T47D (cell line): ENCODE measurements around the gene NINJ2.
"Not testable (repeated sequence)": the region's sequence is repeated elsewhere in the genome, so short reads cannot be mapped to it uniquely, and the experiment has no call there.

Experiments
- DNase-seq, 2 experiments: peaks; one replicate each; pipeline versions ENCODE4 v3.0.0 to v3.0.0-alpha.2; 2011 to 2012; ENCODE audit warnings: low read depth in 1 of 2, low spot score in 1 of 2
- JUND ChIP-seq: IDR thresholded peaks from 2 replicates; pipeline ENCODE4 v1.6.1; 2012; ENCODE audit warnings: low read depth
- in situ Hi-C: cut with HindIII; loops from 2 replicates; pipeline ENCODE4 v1.10.0; 2016; ENCODE audit warnings: low sequenced_read_pairs, low pct_unique_long_range_greater_than_20kb

Gene NINJ2

GRCh38 chr12:663293-663871, at the start of gene NINJ2:
NINJ2 (minus strand) TSS chr12:663445; CDS start chr12:663360, 85 bp downstream.
- in situ Hi-C loops, result no loop called here
- TF ChIP-seq JUND, result no peak
- DNase-seq, result no peak

GRCh38 chr12:712172-712863, 49.1 kb upstream of the NINJ2 start:
- in situ Hi-C loops, result no loop called here
- DNase-seq, result no peak
- TF ChIP-seq JUND, result no peak

- no peak for DNase-seq
- in situ Hi-C loops, result no loop called here
- no peak for TF ChIP-seq JUND
Observed at GRCh38 chr12:709455-710020, 46.3 kb upstream of the NINJ2 start.

GRCh38 chr12:708084-708483, 44.8 kb upstream of the NINJ2 start:
- DNase-seq, in situ Hi-C loops: not testable (repeated sequence)

GRCh38 chr12:704516-705242, 41.4 kb upstream of the NINJ2 start:
- DNase-seq, result no peak
- TF ChIP-seq JUND, result no peak
- in situ Hi-C loops, result no loop called here

GRCh38 chr12:701896-702539, 38.8 kb upstream of the NINJ2 start:
- in situ Hi-C loops, result no loop called here
- DNase-seq, result no peak
- no peak for TF ChIP-seq JUND

GRCh38 chr12:700016-700415, 36.8 kb upstream of the NINJ2 start:
- in situ Hi-C loops, result no loop called here
- no peak for TF ChIP-seq JUND
- no peak for DNase-seq

- in situ Hi-C loops, DNase-seq: not testable (repeated sequence)
Observed at GRCh38 chr12:698222-698621, 35.0 kb upstream of the NINJ2 start.

- no peak for TF ChIP-seq JUND
- in situ Hi-C loops, result no loop called here
- no peak for DNase-seq
Observed at GRCh38 chr12:697481-697880, 34.2 kb upstream of the NINJ2 start.

GRCh38 chr12:694734-695503, 31.7 kb upstream of the NINJ2 start:
- TF ChIP-seq JUND, result no peak
- no peak for DNase-seq
- in situ Hi-C loops, result no loop called here

- no peak for TF ChIP-seq JUND
- DNase-seq, result peak in 1 of 2 experiments; percentile 23
- in situ Hi-C loops, result no loop called here
Observed at GRCh38 chr12:693934-694533, 30.8 kb upstream of the NINJ2 start.

- in situ Hi-C loops, result no loop called here
- no peak for DNase-seq
- TF ChIP-seq JUND, result no peak
Observed at GRCh38 chr12:692274-692673, 29.0 kb upstream of the NINJ2 start.
